ENCODE measurements around the gene ZNF799.
"Not testable (repeated sequence)": the region's sequence is repeated elsewhere in the genome, so short reads cannot be mapped to it uniquely, and the experiment has no call there.

ZNF799 gene

GRCh38 chr19:12400633-12401502 lies at the start of gene ZNF799:
Gene ZNF799 (minus strand): TSS chr19:12401271. CDS start chr19:12401070, 201 bp downstream.
- DNase-seq: peak; percentile 95

GRCh38 chr19:12450844-12451243 lies 49.8 kb upstream of the ZNF799 start:
- no peak for DNase-seq

GRCh38 chr19:12448808-12449207 lies 47.7 kb upstream of the ZNF799 start:
- no peak for DNase-seq

- peak; percentile 97 for DNase-seq
These were observed 39.7 kb upstream of the ZNF799 start, which contains the start of gene ZNF443 for GRCh38 chr19:12440541-12441316. Gene ZNF443 (minus strand): TSS chr19:12441021. CDS start chr19:12440914, 107 bp downstream.

- DNase-seq: not testable (repeated sequence)
These were observed 38.8 kb upstream of the ZNF799 start for GRCh38 chr19:12439686-12440540.

GRCh38 chr19:12430726-12431299 lies 29.7 kb upstream of the ZNF799 start:
- not testable (repeated sequence) for DNase-seq

GRCh38 chr19:12425888-12426274 lies 24.8 kb upstream of the ZNF799 start:
- DNase-seq: no peak

GRCh38 chr19:12425236-12425887 lies 24.3 kb upstream of the ZNF799 start:
- DNase-seq: no peak

GRCh38 chr19:12417273-12417672 lies 16.2 kb upstream of the ZNF799 start:
- DNase-seq: not testable (repeated sequence)

- no peak for DNase-seq
These were observed 10.8 kb upstream of the ZNF799 start for GRCh38 chr19:12411893-12412292.

- DNase-seq: not testable (repeated sequence)
These were observed 1.0 kb downstream of the ZNF799 start for GRCh38 chr19:12399901-12400632.

GRCh38 chr19:12391148-12391547 lies 9.9 kb downstream of the ZNF799 start:
- DNase-seq: not testable (repeated sequence)

GRCh38 chr19:12386365-12386764 lies 14.7 kb downstream of the ZNF799 start:
- not testable (repeated sequence) for DNase-seq

- no peak for DNase-seq
These were observed 20.7 kb downstream of the ZNF799 start for GRCh38 chr19:12380444-12380737.

GRCh38 chr19:12379732-12380443 lies 21.2 kb downstream of the ZNF799 start:
- no peak for DNase-seq

- no peak for DNase-seq
These were observed 27.0 kb downstream of the ZNF799 start for GRCh38 chr19:12374026-12374425.

- DNase-seq: peak; percentile 96
These were observed 35.6 kb downstream of the ZNF799 start, which contains the start of gene ZNF442 for GRCh38 chr19:12365236-12366162. Gene ZNF442 (minus strand): TSS chr19:12365683. CDS start chr19:12363631, 2,052 bp downstream.

- DNase-seq: peak; percentile 26
These were observed 36.5 kb downstream of the ZNF799 start for GRCh38 chr19:12364391-12365235.
